Left kidney (tissue), 2 donors: ENCODE measurements around the gene MB. TPM values are rescaled to one million over a fixed set of nuclear protein-coding genes. Genes with fewer than 3 reads are reported as not detected.

Experiments
- DNase-seq: peaks from one replicate; pipeline ENCODE4 v3.0.0-alpha.2; 2013
- polyA plus RNA-seq: library from polyadenylated mRNA; unstranded; fragments of 120-200 nt; gene quantifications from one replicate; pipeline ENCODE4 v1.2.1, GENCODE V29; 2013; ENCODE audit not compliant: insufficient read length

The MB gene
- polyA plus RNA-seq, 1 donor = not detected

DNA sequence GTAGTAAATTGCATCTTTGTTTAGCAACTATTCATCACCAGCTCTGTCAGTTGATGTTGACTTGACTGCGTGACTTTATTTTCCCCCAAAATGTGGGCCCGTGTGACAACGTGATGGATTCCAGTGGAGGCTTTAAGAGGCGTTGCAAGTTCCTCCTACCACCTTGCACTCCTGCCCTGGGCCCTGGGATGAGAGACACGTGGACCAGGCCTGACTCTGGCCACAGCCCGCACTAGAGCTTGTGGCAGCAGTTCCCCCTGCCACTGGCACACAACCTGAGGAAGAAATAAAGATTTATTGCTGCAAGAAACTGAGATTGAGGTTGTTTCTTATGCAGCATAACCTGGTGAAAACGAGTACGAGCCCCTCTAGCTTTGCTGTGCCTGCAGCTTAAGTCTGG is 44.6 kb downstream of the MB start:
- DNase-seq = no peak

GRCh38 chr22:35570686-35571194 is 46.4 kb downstream of the MB start:
- no peak for DNase-seq

- no peak for DNase-seq
Measured at GRCh38 chr22:35569916-35570315, 47.2 kb downstream of the MB start.

- DNase-seq = no peak
Measured at GRCh38 chr22:35568751-35569739, 48.1 kb downstream of the MB start.

GRCh38 chr22:35567351-35568141 is 49.6 kb downstream of the MB start:
- DNase-seq = peak; percentile 49

- no peak for DNase-seq
Measured at GRCh38 chr22:35564975-35565867, 51.9 kb downstream of the MB start.

- DNase-seq = no peak
Measured at GRCh38 chr22:35563211-35563610, 53.9 kb downstream of the MB start.

- no peak for DNase-seq
Measured at GRCh38 chr22:35561796-35562526, 55.2 kb downstream of the MB start.

DNA sequence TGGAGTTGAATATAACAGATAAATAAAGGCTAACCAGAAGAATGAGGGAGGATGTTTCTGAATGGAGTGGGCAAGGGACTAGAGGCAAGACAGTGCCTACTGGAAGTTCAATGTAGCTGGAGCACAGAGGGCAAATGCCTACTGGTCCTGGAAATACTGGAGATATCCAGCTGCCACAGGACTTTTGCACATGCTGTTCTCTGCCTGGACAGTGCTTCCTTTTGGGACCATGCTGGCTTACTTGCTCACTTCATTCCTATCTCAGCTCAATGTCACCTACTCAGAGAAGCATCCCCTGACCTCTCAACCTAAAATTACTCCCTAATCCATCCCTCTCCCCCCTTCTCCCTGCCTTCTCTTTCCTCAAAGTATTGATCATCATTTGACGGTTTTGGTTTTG is 56.3 kb downstream of the MB start:
- no peak for DNase-seq

DNA sequence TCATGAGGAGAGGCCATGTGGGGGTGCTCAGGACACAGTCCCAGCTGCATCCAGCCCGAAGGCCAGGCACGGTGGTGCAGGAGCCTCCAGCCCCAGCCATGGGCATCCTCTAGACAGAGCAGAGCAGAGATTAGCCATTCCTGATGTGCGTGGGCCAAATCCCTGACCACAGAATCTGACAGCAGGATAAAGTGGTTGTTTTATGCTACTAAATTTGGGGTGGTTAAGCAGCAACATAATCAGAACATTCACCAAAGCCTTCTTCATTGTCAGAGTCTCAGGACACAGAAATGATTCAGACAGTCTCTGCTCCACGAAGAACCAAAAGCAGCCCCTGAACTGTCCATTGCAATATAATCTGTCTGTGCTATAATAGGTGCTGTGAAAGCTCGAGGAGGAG is 56.8 kb downstream of the MB start:
- no peak for DNase-seq

- DNase-seq = no peak
Measured at GRCh38 chr22:35559354-35560005, 57.6 kb downstream of the MB start.

GRCh38 chr22:35558719-35559118 is 58.4 kb downstream of the MB start:
- no peak for DNase-seq

- DNase-seq = no peak
Measured at GRCh38 chr22:35558031-35558430, 59.1 kb downstream of the MB start.

Other genes starting within 250 kb of the MB start
- 50.6 TPM for gene HMOX1, start 236.2 kb downstream of the MB start, polyA plus RNA-seq
- gene MCM5, start 217.2 kb downstream of the MB start, polyA plus RNA-seq = 72.4 TPM
- 1.5 TPM for gene RASD2, start 76.5 kb downstream of the MB start, polyA plus RNA-seq
- 4.8 TPM for gene APOL6, start 31.1 kb upstream of the MB start, polyA plus RNA-seq
- not detected for gene APOL5, start 100.5 kb upstream of the MB start, polyA plus RNA-seq